ENCODE results near the gene PDE9A. TPM values are rescaled to one million over a fixed set of nuclear protein-coding genes. Genes with fewer than 3 reads are reported as not detected.

The PDE9A gene
- total RNA-seq, 2 donors from 2014 or later, result 45.9 to 62.4 TPM

DNA sequence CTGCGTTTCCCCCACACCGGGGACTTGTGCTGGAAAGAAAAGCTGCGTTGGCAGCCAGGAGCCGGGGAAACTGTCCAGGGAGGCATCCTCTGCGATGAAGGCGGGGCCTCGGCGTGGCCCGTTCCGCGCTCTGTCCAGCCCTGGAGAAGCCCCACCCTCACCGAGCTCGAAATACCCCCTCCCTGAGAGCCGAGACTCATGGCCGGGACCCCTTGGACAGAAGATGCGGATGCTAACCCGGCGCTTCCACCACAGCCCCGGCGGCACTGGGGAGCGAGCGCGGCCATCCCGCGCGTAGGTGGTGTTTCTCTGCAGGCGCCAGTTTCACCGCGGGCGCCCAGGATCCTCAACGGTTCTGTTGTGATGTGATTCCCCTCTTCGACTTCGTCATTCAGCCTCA, 31.6 kb downstream of the PDE9A start:
- DNase-seq, result no peak
- H3K27ac ChIP-seq (ENCODE audit: low read depth, low read length), result no peak overlapping the region
- H3K9ac ChIP-seq (ENCODE audit: extremely low read depth, low read length, poor library complexity, severe bottlenecking), result no peak overlapping the region
- Mint-ChIP-seq H3K36me3 (ENCODE audit: low read depth) (peaks cover 50% of the 10 kb centered on the region), H3K9me3 (no peaks in the 10 kb centered on the region), H3K4me1 (no peaks in the 10 kb centered on the region), H3K27me3 (ENCODE audit: insufficient read depth) (no peaks in the 10 kb centered on the region), H3K27ac (peak overlapping the region; percentile 52), H3K4me3 (no peak overlapping the region)
- peaks cover 69% of the 10 kb centered on the region for H3K36me3 ChIP-seq (ENCODE audit: control insufficient read depth, insufficient read depth, low read length)
- 96 to 98% methylated on average over 18 to 33 of the region's 33 CpGs for WGBS, 2 experiments (ENCODE audit: insufficient coverage in 1 of 2, insufficient read length in 1 of 2)
- no peaks in the 10 kb centered on the region for H3K9me3 ChIP-seq (ENCODE audit: control insufficient read depth, low read length)
- H3K27me3 ChIP-seq (ENCODE audit: control insufficient read depth, insufficient read depth, low read length, poor library complexity, severe bottlenecking), result no peaks in the 10 kb centered on the region
- H3K4me1 ChIP-seq (ENCODE audit: control insufficient read depth, insufficient read depth, low read length), result no peaks in the 10 kb centered on the region
- no peak overlapping the region for H3K4me3 ChIP-seq (ENCODE audit: low read length)
- TF ChIP-seq, protein P1, sequence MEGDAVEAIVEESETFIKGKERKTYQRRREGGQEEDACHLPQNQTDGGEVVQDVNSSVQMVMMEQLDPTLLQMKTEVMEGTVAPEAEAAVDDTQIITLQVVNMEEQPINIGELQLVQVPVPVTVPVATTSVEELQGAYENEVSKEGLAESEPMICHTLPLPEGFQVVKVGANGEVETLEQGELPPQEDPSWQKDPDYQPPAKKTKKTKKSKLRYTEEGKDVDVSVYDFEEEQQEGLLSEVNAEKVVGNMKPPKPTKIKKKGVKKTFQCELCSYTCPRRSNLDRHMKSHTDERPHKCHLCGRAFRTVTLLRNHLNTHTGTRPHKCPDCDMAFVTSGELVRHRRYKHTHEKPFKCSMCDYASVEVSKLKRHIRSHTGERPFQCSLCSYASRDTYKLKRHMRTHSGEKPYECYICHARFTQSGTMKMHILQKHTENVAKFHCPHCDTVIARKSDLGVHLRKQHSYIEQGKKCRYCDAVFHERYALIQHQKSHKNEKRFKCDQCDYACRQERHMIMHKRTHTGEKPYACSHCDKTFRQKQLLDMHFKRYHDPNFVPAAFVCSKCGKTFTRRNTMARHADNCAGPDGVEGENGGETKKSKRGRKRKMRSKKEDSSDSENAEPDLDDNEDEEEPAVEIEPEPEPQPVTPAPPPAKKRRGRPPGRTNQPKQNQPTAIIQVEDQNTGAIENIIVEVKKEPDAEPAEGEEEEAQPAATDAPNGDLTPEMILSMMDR (conservative IDR thresholded peaks at IDR 0.05), result no peak

DNA sequence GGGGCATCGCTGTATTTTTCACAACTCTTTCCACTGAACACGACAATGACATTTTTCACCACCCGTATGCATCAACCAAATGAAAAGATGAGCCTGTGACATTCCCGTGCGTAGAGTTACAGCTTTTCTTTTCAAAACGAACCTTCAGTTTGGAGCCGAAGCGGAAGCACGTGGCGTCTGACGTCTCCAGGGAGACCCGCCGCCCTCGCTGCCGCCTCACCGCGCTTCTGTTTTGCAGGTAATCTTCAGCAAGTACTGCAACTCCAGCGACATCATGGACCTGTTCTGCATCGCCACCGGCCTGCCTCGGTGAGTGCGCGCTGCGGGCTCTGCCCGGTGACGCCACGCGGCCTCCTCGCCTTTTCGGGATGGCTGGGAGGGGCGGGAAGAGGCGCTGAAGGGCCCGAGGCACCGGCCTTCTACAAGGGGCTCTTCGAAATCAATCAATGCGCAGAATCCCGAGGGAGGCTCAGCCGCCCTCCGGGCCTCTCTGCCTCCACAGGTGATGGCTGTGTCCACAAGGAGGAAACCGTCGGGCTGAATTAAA, 32.6 kb downstream of the PDE9A start:
- Histone ChIP-seq H3K27ac (ENCODE audit: low read depth, low read length) (no peak overlapping the region), H3K4me3 (ENCODE audit: low read length) (no peak overlapping the region), H3K9me3 (ENCODE audit: control insufficient read depth, low read length) (no peaks in the 10 kb centered on the region), H3K36me3 (ENCODE audit: control insufficient read depth, insufficient read depth, low read length) (peaks cover 69% of the 10 kb centered on the region), H3K4me1 (ENCODE audit: control insufficient read depth, insufficient read depth, low read length) (no peaks in the 10 kb centered on the region), H3K27me3 (ENCODE audit: control insufficient read depth, insufficient read depth, low read length, poor library complexity, severe bottlenecking) (no peaks in the 10 kb centered on the region), H3K9ac (ENCODE audit: extremely low read depth, low read length, poor library complexity, severe bottlenecking) (no peak overlapping the region)
- Mint-ChIP-seq H3K36me3 (ENCODE audit: low read depth) (peaks cover 47% of the 10 kb centered on the region), H3K9me3 (no peaks in the 10 kb centered on the region), H3K27me3 (ENCODE audit: insufficient read depth) (no peaks in the 10 kb centered on the region), H3K4me3 (no peak overlapping the region), H3K27ac (no peak overlapping the region), H3K4me1 (no peaks in the 10 kb centered on the region)
- TF ChIP-seq, protein P1 (conservative IDR thresholded peaks at IDR 0.05), result no peak
- DNase-seq, result no peak
- 98% methylated on average over 37 to 41 of the region's 41 CpGs for WGBS, 2 experiments (ENCODE audit: insufficient coverage in 1 of 2, insufficient read length in 1 of 2)

DNA sequence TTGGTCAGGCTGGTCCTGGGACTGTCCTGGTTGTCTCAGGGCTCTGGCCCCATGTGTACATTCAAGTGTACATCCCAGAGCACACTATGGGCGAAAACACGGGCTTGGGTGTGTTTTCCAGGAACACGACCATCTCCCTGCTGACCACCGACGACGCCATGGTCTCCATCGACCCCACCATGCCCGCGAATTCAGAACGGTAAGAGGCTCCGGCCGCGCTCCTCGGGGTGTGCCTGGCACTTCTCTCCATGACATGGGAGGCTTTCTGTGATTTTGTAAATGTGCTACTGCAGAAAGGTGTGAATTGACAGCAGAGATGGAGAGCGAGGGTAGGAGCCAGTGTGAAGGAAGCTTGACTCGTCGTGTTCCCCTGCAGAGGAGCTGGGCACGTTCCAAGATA, 34.4 kb downstream of the PDE9A start:
- Mint-ChIP-seq H3K4me1 (no peaks in the 10 kb centered on the region), H3K27ac (no peak overlapping the region), H3K9me3 (no peaks in the 10 kb centered on the region), H3K4me3 (no peak overlapping the region), H3K27me3 (ENCODE audit: insufficient read depth) (no peaks in the 10 kb centered on the region), H3K36me3 (ENCODE audit: low read depth) (peaks cover 44% of the 10 kb centered on the region)
- Histone ChIP-seq H3K36me3 (ENCODE audit: control insufficient read depth, insufficient read depth, low read length) (peaks cover 73% of the 10 kb centered on the region), H3K9me3 (ENCODE audit: control insufficient read depth, low read length) (no peaks in the 10 kb centered on the region), H3K4me1 (ENCODE audit: control insufficient read depth, insufficient read depth, low read length) (no peaks in the 10 kb centered on the region), H3K4me3 (ENCODE audit: low read length) (no peak overlapping the region), H3K27ac (ENCODE audit: low read depth, low read length) (no peak overlapping the region), H3K9ac (ENCODE audit: extremely low read depth, low read length, poor library complexity, severe bottlenecking) (no peak overlapping the region), H3K27me3 (ENCODE audit: control insufficient read depth, insufficient read depth, low read length, poor library complexity, severe bottlenecking) (no peaks in the 10 kb centered on the region)
- WGBS, 2 experiments (ENCODE audit: insufficient coverage in 1 of 2, insufficient read length in 1 of 2), result 96 to 97% methylated on average over 15 to 18 of the region's 18 CpGs
- TF ChIP-seq, protein P1 (conservative IDR thresholded peaks at IDR 0.05), result no peak
- DNase-seq, result no peak
